ENCODE measurements around the gene RPN2.

- TF ChIP-seq POLR2A (IDR thresholded peaks at IDR 0.05) = no peak
- no peak for TF ChIP-seq POLR2AphosphoS5 (IDR thresholded peaks at IDR 0.05)
- no peak for TF ChIP-seq CTCF (IDR thresholded peaks at IDR 0.05)
Observed at GRCh38 chr20:37249304-37249703, 70.2 kb downstream of the RPN2 start.
